ENCODE data around the gene GNPDA2.

Gene GNPDA2

DNA sequence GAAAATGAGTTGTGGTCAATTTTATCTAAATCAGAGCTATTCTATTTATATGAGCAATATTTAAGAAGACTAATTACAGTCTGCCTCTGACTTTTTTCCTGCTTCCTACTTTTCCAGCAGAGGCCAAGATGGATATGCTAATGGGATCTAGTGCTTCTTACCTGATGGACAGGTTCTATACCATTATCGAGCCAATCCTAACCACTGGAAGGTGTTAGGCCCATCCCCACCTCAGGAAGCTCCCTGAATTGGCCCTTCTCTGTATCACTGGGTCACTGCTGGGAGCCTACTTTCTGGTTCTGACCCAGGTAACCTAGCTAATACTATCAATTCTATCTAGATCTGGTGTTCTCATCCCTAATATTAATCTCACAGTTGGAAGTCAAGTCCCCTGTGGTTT, 74.4 kb downstream of the GNPDA2 start:
- no peak overlapping the region for H3K9ac ChIP-seq (ENCODE audit: low read length)
- H3K27me3 ChIP-seq (ENCODE audit: control insufficient read depth in 1 of 2, insufficient read depth in 2 of 2, low read length in 2 of 2) = no peaks in the 10 kb centered on the region
- H3K27ac ChIP-seq (ENCODE audit: low read depth, low read length) = no peak overlapping the region
- no peaks in the 10 kb centered on the region for H3K36me3 ChIP-seq (ENCODE audit: insufficient read depth, low read length)
- no peaks in the 10 kb centered on the region for H3K9me3 ChIP-seq (ENCODE audit: low read length)
- H3K4me1 ChIP-seq (ENCODE audit: insufficient read depth, low read length) = no peaks in the 10 kb centered on the region
- no peak overlapping the region for H3K4me3 ChIP-seq (ENCODE audit: low read depth in 1 of 2, low read length in 2 of 2)

Measured in muscle layer of colon (tissue), 2 donors.